ENCODE measurements around the gene ZNF771. TPM values are rescaled to one million over a fixed set of nuclear protein-coding genes. Genes with fewer than 3 reads are reported as not detected.
"Not testable (repeated sequence)": the region's sequence is repeated elsewhere in the genome, so short reads cannot be mapped to it uniquely, and the experiment has no call there.

The ZNF771 gene
- polyA plus RNA-seq, 1 donor (not counting 4 experiments of a cell fraction or from before 2014, with no cell fraction given), result 4.0 TPM

- TF ChIP-seq CTCF (optimal IDR thresholded peaks at IDR 0.05 in 1 of 3, IDR thresholded peaks at IDR 0.05 in 1 of 3, conservative IDR thresholded peaks at IDR 0.05 in 1 of 3; ENCODE audit: extremely low read depth in 1 of 3, insufficient read depth in 2 of 3, low read length in 3 of 3) (no peak), EZH2 (IDR thresholded peaks at IDR 0.05; ENCODE audit: low read length) (no peak)
- DNase-seq (ENCODE audit: low read depth, low spot score) (no peak), FAIRE-seq (no peak)
- dilution Hi-C loops (cut with MboI; ENCODE audit: extremely low pct_ligation_motif_present, low sequenced_read_pairs), result no loop called here
- H2AFZ ChIP-seq (ENCODE audit: control insufficient read depth, low read length), result no peak overlapping the region
- H3K27me3 ChIP-seq (ENCODE audit: control insufficient read depth, extremely low read depth, insufficient read depth, low read length), result no peaks in the 10 kb centered on the region
- H3K4me1 ChIP-seq (ENCODE audit: control insufficient read depth, extremely low read depth, insufficient read depth, low read length), result peaks cover 17% of the 10 kb centered on the region
- H3K79me2 ChIP-seq (ENCODE audit: control insufficient read depth, insufficient read depth, low read length), result peaks cover 13% of the 10 kb centered on the region
- H3K36me3 ChIP-seq (ENCODE audit: control insufficient read depth in 2 of 2, extremely low read depth in 1 of 2, insufficient read depth in 2 of 2, low read length in 2 of 2), result peaks cover 0 to 16% of the 10 kb centered on the region in 2 experiments
- no peak overlapping the region for H3K9ac ChIP-seq (ENCODE audit: control insufficient read depth, extremely low read depth, insufficient read depth, low read length)
- no peaks in the 10 kb centered on the region for H4K20me1 ChIP-seq (ENCODE audit: control insufficient read depth, extremely low read depth, insufficient read depth, low read length)
- H3K27ac ChIP-seq (ENCODE audit: control insufficient read depth, insufficient read depth, low read length), result no peak overlapping the region
- H3K9me3 ChIP-seq (ENCODE audit: control insufficient read depth, low read depth, low read length), result no peaks in the 10 kb centered on the region
- no peaks in the 10 kb centered on the region for H3K9me1 ChIP-seq (ENCODE audit: control insufficient read depth, extremely low read depth, insufficient read depth, low read length)
- no peak overlapping the region for H3K4me2 ChIP-seq (ENCODE audit: control insufficient read depth, extremely low read depth, insufficient read depth, low read depth, low read length)
- H3K4me3 ChIP-seq (ENCODE audit: control insufficient read depth in 2 of 3, extremely low read depth in 1 of 3, insufficient read depth in 2 of 3, low read depth in 1 of 3, low read length in 3 of 3), result no peak overlapping the region
Observed at GRCh38 chr16:30447512-30448226, 40.3 kb downstream of the ZNF771 start.

GRCh38 chr16:30449116-30449435 is 41.7 kb downstream of the ZNF771 start:
- FAIRE-seq (no peak), DNase-seq (ENCODE audit: low read depth, low spot score) (no peak)
- Histone ChIP-seq H3K36me3 (ENCODE audit: control insufficient read depth in 2 of 2, extremely low read depth in 1 of 2, insufficient read depth in 2 of 2, low read length in 2 of 2) (peaks cover 0 to 6% of the 10 kb centered on the region in 2 experiments), H3K9ac (ENCODE audit: control insufficient read depth, extremely low read depth, insufficient read depth, low read length) (no peak overlapping the region), H4K20me1 (ENCODE audit: control insufficient read depth, extremely low read depth, insufficient read depth, low read length) (no peaks in the 10 kb centered on the region), H3K4me1 (ENCODE audit: control insufficient read depth, extremely low read depth, insufficient read depth, low read length) (peaks cover 16% of the 10 kb centered on the region), H3K27ac (ENCODE audit: control insufficient read depth, insufficient read depth, low read length) (no peak overlapping the region), H3K9me1 (ENCODE audit: control insufficient read depth, extremely low read depth, insufficient read depth, low read length) (no peaks in the 10 kb centered on the region), H3K4me2 (ENCODE audit: control insufficient read depth, extremely low read depth, insufficient read depth, low read depth, low read length) (no peak overlapping the region), H3K27me3 (ENCODE audit: control insufficient read depth, extremely low read depth, insufficient read depth, low read length) (no peaks in the 10 kb centered on the region), H2AFZ (ENCODE audit: control insufficient read depth, low read length) (no peak overlapping the region), H3K4me3 (ENCODE audit: control insufficient read depth in 2 of 3, extremely low read depth in 1 of 3, insufficient read depth in 2 of 3, low read depth in 1 of 3, low read length in 3 of 3) (no peak overlapping the region), H3K9me3 (ENCODE audit: control insufficient read depth, low read depth, low read length) (no peaks in the 10 kb centered on the region), H3K79me2 (ENCODE audit: control insufficient read depth, insufficient read depth, low read length) (peaks cover 12% of the 10 kb centered on the region)
- no peak for TF ChIP-seq CTCF (optimal IDR thresholded peaks at IDR 0.05 in 1 of 3, IDR thresholded peaks at IDR 0.05 in 1 of 3, conservative IDR thresholded peaks at IDR 0.05 in 1 of 3; ENCODE audit: extremely low read depth in 1 of 3, insufficient read depth in 2 of 3, low read length in 3 of 3)
- dilution Hi-C loops (cut with MboI; ENCODE audit: extremely low pct_ligation_motif_present, low sequenced_read_pairs), result no loop called here

GRCh38 chr16:30452709-30453580 is 45.5 kb downstream of the ZNF771 start:
- H3K9ac ChIP-seq (ENCODE audit: control insufficient read depth, extremely low read depth, insufficient read depth, low read length); H4K20me1 ChIP-seq (ENCODE audit: control insufficient read depth, extremely low read depth, insufficient read depth, low read length); H3K9me3 ChIP-seq (ENCODE audit: control insufficient read depth, low read depth, low read length); FAIRE-seq; H3K4me1 ChIP-seq (ENCODE audit: control insufficient read depth, extremely low read depth, insufficient read depth, low read length); DNase-seq (ENCODE audit: low read depth, low spot score); H3K79me2 ChIP-seq (ENCODE audit: control insufficient read depth, insufficient read depth, low read length); H3K9me1 ChIP-seq (ENCODE audit: control insufficient read depth, extremely low read depth, insufficient read depth, low read length); H3K36me3 ChIP-seq (ENCODE audit: control insufficient read depth in 2 of 2, extremely low read depth in 1 of 2, insufficient read depth in 2 of 2, low read length in 2 of 2); H3K4me3 ChIP-seq (ENCODE audit: control insufficient read depth in 2 of 3, extremely low read depth in 1 of 3, insufficient read depth in 2 of 3, low read depth in 1 of 3, low read length in 3 of 3); H3K27me3 ChIP-seq (ENCODE audit: control insufficient read depth, extremely low read depth, insufficient read depth, low read length); H3K4me2 ChIP-seq (ENCODE audit: control insufficient read depth, extremely low read depth, insufficient read depth, low read depth, low read length); dilution Hi-C loops (cut with MboI; ENCODE audit: extremely low pct_ligation_motif_present, low sequenced_read_pairs); H2AFZ ChIP-seq (ENCODE audit: control insufficient read depth, low read length); H3K27ac ChIP-seq (ENCODE audit: control insufficient read depth, insufficient read depth, low read length): not testable (repeated sequence)
